GM12865 (cell line): ENCODE measurements around the gene MAB21L1.

Experiments used
- DNase-seq: peaks from one replicate; pipeline ENCODE4 v3.0.0; 2010; ENCODE audit warnings: low read depth
- H3K4me3 ChIP-seq: 2 replicates; pipeline ENCODE4 v1.5.1; 2011; ENCODE audit warnings: mild to moderate bottlenecking, low read depth, low read length, control low read depth
- CTCF ChIP-seq: IDR thresholded peaks from 2 replicates; pipeline ENCODE4 v1.5.1; 2011; ENCODE audit warnings: low read length, control low read depth, low read depth, inconsistent platforms; ENCODE audit not compliant: insufficient read depth; ENCODE audit errors: missing control alignments

Gene MAB21L1

GRCh38 chr13:35502456-35502855 lies 26.0 kb upstream of the MAB21L1 start:
- no peak for DNase-seq

DNA sequence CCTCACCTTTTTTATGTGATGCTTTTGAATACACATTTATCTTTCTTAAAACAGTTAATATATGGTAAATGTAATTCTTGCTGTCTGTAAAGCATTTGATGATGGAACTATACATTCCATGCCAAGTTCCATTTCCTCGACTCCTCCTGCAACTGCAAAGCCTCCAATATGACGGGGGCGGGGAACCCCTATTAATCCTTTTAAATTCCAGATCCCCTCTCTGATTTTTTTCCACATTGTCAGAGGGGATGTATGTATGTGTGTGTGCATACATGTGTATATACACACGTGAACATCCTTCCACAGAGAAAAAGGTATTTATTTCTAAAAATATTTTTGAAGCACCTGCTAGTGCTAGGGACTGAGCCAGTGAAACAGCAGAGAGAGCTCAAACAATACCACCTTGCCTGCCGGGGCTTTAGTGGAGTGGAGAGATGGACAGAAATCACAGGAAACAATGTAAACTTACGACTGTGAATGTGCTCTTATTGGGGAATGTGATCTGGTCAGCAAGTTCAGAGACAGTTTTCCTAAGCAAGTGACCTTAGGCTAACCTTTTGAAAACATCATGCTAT lies 25.3 kb upstream of the MAB21L1 start:
- H3K4me3 ChIP-seq = no peak overlapping the region
- DNase-seq = no peak

More at GRCh38 chr13:35502456-35502855, 26.0 kb upstream of the MAB21L1 start:
- no peak overlapping the region for H3K4me3 ChIP-seq
- no peak for TF ChIP-seq CTCF

GRCh38 chr13:35500144-35500543 lies 23.7 kb upstream of the MAB21L1 start:
- no peak for TF ChIP-seq CTCF
- H3K4me3 ChIP-seq = no peak overlapping the region
- no peak for DNase-seq

More for the DNA sequence above, 25.3 kb upstream of the MAB21L1 start:
- TF ChIP-seq CTCF = no peak

DNA sequence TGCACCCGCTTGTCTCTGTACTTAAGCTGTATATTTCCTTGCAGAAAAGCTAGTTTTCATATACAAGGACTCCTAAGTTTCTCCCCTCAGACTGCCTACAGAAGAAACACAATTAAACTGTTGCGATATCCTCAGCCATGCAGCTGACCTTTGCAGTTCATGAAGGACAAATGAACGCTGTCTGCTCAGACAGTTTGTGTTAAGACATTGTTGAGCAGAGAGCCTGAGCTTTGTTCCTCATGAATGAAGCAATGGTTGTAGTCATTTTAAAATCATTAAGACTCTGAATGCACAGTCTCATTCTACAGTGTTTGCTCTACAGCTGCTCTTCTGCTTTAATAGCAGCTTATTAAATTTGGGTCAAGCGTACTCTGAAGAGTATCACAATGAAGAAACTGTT lies 23.2 kb upstream of the MAB21L1 start:
- DNase-seq = no peak
- TF ChIP-seq CTCF = no peak
- H3K4me3 ChIP-seq = no peak overlapping the region

DNA sequence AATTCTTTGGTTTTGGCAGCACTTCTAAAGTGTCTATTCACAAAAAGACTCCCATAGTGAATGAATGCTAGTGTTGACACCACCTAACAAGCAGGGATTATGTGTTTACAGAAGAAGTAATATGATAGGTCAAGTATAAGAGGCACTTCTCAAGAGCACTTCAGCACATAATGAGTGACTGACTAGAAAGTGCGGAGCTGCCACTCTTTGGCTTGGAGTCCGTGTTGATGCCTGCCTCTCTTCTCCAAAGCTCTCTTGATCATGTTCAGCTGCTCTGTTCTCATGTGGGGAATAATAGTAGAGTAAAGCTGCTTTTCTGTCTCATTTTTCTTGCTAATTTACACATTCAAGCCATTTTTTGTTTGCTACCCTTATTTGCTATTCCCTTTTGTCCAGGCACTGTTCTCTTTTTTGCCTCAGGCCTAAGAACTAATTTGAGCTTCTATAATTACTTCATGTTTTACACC lies 22.7 kb upstream of the MAB21L1 start:
- no peak for DNase-seq
- no peak for TF ChIP-seq CTCF
- H3K4me3 ChIP-seq = no peak overlapping the region

DNA sequence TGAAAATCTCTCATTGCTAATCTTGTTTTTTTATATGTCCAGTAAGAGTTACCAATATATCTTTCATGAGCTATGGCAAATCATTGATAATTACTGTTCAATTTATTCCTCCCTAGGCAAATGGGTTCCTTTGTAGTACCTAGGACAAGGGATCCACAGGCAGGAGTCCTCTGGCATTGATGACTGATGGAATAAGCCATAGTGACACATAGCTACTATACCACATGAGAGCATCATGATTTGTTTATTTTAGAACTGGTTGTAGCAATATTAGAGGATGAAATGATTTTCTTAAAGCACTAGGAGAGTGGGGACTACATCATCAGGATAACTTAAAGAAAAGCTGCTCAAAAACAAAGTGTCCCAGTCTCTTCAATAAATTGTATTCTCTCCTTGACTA lies 21.7 kb upstream of the MAB21L1 start:
- TF ChIP-seq CTCF = no peak
- no peak overlapping the region for H3K4me3 ChIP-seq
- DNase-seq = no peak

GRCh38 chr13:35496761-35497386 lies 20.4 kb upstream of the MAB21L1 start:
- TF ChIP-seq CTCF = no peak
- H3K4me3 ChIP-seq = no peak overlapping the region
- DNase-seq = no peak
